ENCODE data around the gene CRAT.

GRCh38 chr9:129109952-129110739 is 447 bp downstream of the CRAT start:
- TF ChIP-seq POLR2AphosphoS5 (IDR thresholded peaks at IDR 0.05; ENCODE audit: low read depth, low read length) (no peak), CTCF (IDR thresholded peaks at IDR 0.05) (no peak), TCF7L2 (IDR thresholded peaks at IDR 0.05; ENCODE audit: low read depth, low read length) (no peak), REST (IDR thresholded peaks at IDR 0.05; ENCODE audit: insufficient read depth in 1 of 2, low read depth in 2 of 2, low read length in 1 of 2) (no peak)
